GM19452 (cell line): ENCODE data around the gene MEG3.

Experiments used
- ATAC-seq: cut with Tn5 transposase; IDR thresholded peaks from one replicate; pipeline ENCODE4 v1.9.1; 2021; ENCODE audit not compliant: unreplicated experiment

Gene MEG3

GRCh38 chr14:100828031-100828769 is 2.3 kb downstream of the MEG3 start:
- no peak for ATAC-seq

- ATAC-seq, result no peak
These were observed 4.8 kb downstream of the MEG3 start for GRCh38 chr14:100830681-100831080.

- ATAC-seq, result no peak
These were observed 6.5 kb downstream of the MEG3 start for GRCh38 chr14:100832311-100832960.

- no peak for ATAC-seq
These were observed 8.3 kb downstream of the MEG3 start for GRCh38 chr14:100834082-100834793.

GRCh38 chr14:100834794-100835547 is 9.1 kb downstream of the MEG3 start:
- ATAC-seq, result no peak

GRCh38 chr14:100835548-100836310 is 9.8 kb downstream of the MEG3 start:
- ATAC-seq, result no peak

- ATAC-seq, result no peak
These were observed 10.4 kb downstream of the MEG3 start for GRCh38 chr14:100836311-100836805.

GRCh38 chr14:100836941-100837804 is 11.3 kb downstream of the MEG3 start:
- ATAC-seq, result no peak

- no peak for ATAC-seq
These were observed 12.0 kb downstream of the MEG3 start for GRCh38 chr14:100837805-100838350.

GRCh38 chr14:100838493-100839314 is 12.8 kb downstream of the MEG3 start:
- no peak for ATAC-seq

- ATAC-seq, result no peak
These were observed 13.3 kb downstream of the MEG3 start for GRCh38 chr14:100839315-100839585.

GRCh38 chr14:100839681-100840111 is 13.8 kb downstream of the MEG3 start:
- ATAC-seq, result no peak

GRCh38 chr14:100840286-100841065 is 14.6 kb downstream of the MEG3 start:
- no peak for ATAC-seq

GRCh38 chr14:100841066-100841760 is 15.3 kb downstream of the MEG3 start:
- ATAC-seq, result no peak

- ATAC-seq, result no peak
These were observed 16.0 kb downstream of the MEG3 start for GRCh38 chr14:100841761-100842403.

GRCh38 chr14:100842799-100843198 is 16.9 kb downstream of the MEG3 start:
- no peak for ATAC-seq

- ATAC-seq, result no peak
These were observed 18.1 kb downstream of the MEG3 start for GRCh38 chr14:100844082-100844408.
